ENCODE data around the gene PRPS2.

DNA sequence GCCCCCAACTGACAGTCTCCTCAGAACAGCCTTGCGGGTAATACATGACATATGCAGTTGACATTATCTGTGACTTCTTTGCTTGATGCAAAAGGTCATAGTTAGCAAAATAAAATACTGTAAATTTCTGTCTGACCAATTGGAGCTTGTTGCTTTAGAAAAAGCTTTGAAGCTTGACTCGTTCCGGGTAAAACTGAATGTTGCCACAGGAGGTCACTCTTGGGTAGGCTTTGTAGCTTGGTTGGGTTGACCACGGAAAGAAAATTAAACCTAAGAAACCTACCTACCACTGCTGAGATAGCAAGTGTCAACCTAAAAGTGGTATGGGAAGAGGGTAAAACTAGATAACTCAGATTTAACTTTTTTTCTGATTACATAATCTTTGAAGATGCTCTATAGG is 23.2 kb downstream of the PRPS2 start:
- TF ChIP-seq, protein P1, sequence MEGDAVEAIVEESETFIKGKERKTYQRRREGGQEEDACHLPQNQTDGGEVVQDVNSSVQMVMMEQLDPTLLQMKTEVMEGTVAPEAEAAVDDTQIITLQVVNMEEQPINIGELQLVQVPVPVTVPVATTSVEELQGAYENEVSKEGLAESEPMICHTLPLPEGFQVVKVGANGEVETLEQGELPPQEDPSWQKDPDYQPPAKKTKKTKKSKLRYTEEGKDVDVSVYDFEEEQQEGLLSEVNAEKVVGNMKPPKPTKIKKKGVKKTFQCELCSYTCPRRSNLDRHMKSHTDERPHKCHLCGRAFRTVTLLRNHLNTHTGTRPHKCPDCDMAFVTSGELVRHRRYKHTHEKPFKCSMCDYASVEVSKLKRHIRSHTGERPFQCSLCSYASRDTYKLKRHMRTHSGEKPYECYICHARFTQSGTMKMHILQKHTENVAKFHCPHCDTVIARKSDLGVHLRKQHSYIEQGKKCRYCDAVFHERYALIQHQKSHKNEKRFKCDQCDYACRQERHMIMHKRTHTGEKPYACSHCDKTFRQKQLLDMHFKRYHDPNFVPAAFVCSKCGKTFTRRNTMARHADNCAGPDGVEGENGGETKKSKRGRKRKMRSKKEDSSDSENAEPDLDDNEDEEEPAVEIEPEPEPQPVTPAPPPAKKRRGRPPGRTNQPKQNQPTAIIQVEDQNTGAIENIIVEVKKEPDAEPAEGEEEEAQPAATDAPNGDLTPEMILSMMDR (IDR thresholded peaks at IDR 0.05): peak in 2 of 3 donors; percentile 23 to 38
- no peak for TF ChIP-seq POLR2A (IDR thresholded peaks at IDR 0.05)

Measured in breast epithelium (tissue), 3 donors.